Kidney (tissue), 14 donors: ENCODE measurements around the gene DPM2. TPM values are rescaled to one million over a fixed set of nuclear protein-coding genes. Genes with fewer than 3 reads are reported as not detected.

Experiments used
- DNase-seq, 5 donors: peaks; one replicate each; pipeline ENCODE4 v3.0.0-alpha.2; 2013 to 2020
- FAIRE-seq: peaks from 2 replicates; lab custom pipeline; 2012; peaks lifted over from hg19 to GRCh38; lab: Jason Lieb, UNC
- H3K27ac ChIP-seq, 2 donors: one replicate each; pipeline ENCODE4 v1.7.0; 2013; ENCODE audit warnings: low read depth in 2 of 2, low read length in 2 of 2, inconsistent platforms in 1 of 2
- H3K27me3 ChIP-seq: one replicate; pipeline ENCODE4 v1.7.1; 2013; ENCODE audit warnings: low read length, inconsistent platforms; ENCODE audit not compliant: control insufficient read depth, insufficient read depth
- H3K36me3 ChIP-seq, 3 donors: one replicate each; pipeline versions ENCODE4 v1.7.0 to v1.7.1; 2013; ENCODE audit warnings: low read length in 3 of 3, control low read depth in 1 of 3, inconsistent platforms in 1 of 3; ENCODE audit not compliant: insufficient read depth in 3 of 3, control insufficient read depth in 2 of 3
- H3K4me1 ChIP-seq, 3 donors: one replicate each; pipeline versions ENCODE4 v1.7.0 to v1.7.1; 2013; ENCODE audit warnings: low read length in 3 of 3, inconsistent platforms in 1 of 3, low read depth in 1 of 3; ENCODE audit not compliant: control insufficient read depth in 2 of 3, insufficient read depth in 2 of 3
- H3K4me3 ChIP-seq, 3 donors: one replicate each; pipeline versions ENCODE4 v1.7.0 to v1.8.1; 2013; ENCODE audit warnings: low read length in 3 of 3, control low read depth in 1 of 3, inconsistent platforms in 1 of 3
- H3K9ac ChIP-seq, 3 donors: one replicate each; pipeline versions ENCODE4 v1.7.0 to v1.7.1; 2013; ENCODE audit warnings: low read length in 3 of 3, control low read depth in 1 of 3, inconsistent platforms in 1 of 3
- H3K9me3 ChIP-seq, 3 donors: one replicate each; pipeline versions ENCODE4 v1.7.0 to v1.7.1; 2013; ENCODE audit warnings: low read length in 3 of 3, control low read depth in 1 of 3, inconsistent platforms in 1 of 3; ENCODE audit not compliant: control insufficient read depth in 2 of 3, insufficient read depth in 1 of 3
- intact Hi-C: fragments of 100-400 bp; cut with DNase I; formaldehyde crosslinking; loops from one replicate; pipeline ENCODE4 v1.11.1; 2022
- polyA plus RNA-seq: library from polyadenylated mRNA; stranded (reverse); fragments of 350-450 nt; fragmentation: Illumina TruSeq; extraction: RNeasy Lipid Tissue Mini Kit (QIAGEN cat#74804); gene quantifications from one replicate; pipeline ENCODE4 v1.2.3, GENCODE V29; 2014; ENCODE audit warnings: low read depth, low replicate concordance; ENCODE audit not compliant: insufficient read depth
- total RNA-seq: library from RNA; stranded (reverse); fragmentation: NEBNext Ultra II Directional; extraction: Animal tissue kit (Norgen Biotek cat#: 25700); gene quantifications from one replicate; pipeline ENCODE4 v1.2.1, GENCODE V29; 2021
- TF ChIP-seq, protein P1 (sequence below): IDR thresholded peaks from 3 replicates; pipeline ENCODE4 v1.5.1; 2012; ENCODE audit warnings: mild to moderate bottlenecking, moderate library complexity, borderline replicate concordance; ENCODE audit not compliant: insufficient read depth; ENCODE audit errors: extremely low read depth
- donor health status: control.
- donor health status: control.
- donor health status: control.
- donor health status: control.
- donor health status: control.
- donor health status: DM: yes; HTN: yes; CAD: no.
- donor health status: Normal renal cell carcinoma (clear cell type).

Gene DPM2
- total and polyA plus RNA-seq, 2 donors from 2014 or later, result 42.8 to 70.0 TPM

DNA sequence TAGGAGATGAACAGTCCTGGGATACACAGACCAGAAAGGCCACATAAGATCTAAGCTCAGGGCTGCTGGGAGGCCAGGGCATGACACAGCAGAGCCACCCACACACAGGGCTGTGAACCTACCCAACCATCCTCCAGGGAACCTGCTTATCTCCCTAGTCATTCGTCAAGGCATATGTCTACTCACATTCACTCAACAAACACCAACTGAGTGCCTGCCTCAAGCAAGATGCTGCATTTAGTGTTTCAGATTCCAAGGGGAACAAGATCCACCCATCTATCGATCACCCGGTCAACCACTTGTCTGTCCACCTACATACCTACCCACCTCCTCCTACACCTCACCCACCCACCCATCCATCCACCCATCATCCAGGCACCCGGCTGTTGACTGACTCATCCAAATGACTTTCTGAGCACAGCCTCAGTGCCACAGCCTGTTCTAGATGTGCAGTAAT is 1.9 kb downstream of the DPM2 start:
- Histone ChIP-seq H3K9me3 (no peaks in the 10 kb centered on the region), H3K9ac (no peak overlapping the region), H3K4me1 (peaks cover 0 to 33% (median 13%) of the 10 kb centered on the region in 3 donors), H3K4me3 (no peak overlapping the region), H3K27me3 (no peaks in the 10 kb centered on the region), H3K36me3 (no peaks in the 10 kb centered on the region), H3K27ac (no peak overlapping the region)
- FAIRE-seq (no peak), DNase-seq (no peak)
- intact Hi-C loops, result no loop called here
- TF ChIP-seq, protein P1, sequence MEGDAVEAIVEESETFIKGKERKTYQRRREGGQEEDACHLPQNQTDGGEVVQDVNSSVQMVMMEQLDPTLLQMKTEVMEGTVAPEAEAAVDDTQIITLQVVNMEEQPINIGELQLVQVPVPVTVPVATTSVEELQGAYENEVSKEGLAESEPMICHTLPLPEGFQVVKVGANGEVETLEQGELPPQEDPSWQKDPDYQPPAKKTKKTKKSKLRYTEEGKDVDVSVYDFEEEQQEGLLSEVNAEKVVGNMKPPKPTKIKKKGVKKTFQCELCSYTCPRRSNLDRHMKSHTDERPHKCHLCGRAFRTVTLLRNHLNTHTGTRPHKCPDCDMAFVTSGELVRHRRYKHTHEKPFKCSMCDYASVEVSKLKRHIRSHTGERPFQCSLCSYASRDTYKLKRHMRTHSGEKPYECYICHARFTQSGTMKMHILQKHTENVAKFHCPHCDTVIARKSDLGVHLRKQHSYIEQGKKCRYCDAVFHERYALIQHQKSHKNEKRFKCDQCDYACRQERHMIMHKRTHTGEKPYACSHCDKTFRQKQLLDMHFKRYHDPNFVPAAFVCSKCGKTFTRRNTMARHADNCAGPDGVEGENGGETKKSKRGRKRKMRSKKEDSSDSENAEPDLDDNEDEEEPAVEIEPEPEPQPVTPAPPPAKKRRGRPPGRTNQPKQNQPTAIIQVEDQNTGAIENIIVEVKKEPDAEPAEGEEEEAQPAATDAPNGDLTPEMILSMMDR, result no peak

DNA sequence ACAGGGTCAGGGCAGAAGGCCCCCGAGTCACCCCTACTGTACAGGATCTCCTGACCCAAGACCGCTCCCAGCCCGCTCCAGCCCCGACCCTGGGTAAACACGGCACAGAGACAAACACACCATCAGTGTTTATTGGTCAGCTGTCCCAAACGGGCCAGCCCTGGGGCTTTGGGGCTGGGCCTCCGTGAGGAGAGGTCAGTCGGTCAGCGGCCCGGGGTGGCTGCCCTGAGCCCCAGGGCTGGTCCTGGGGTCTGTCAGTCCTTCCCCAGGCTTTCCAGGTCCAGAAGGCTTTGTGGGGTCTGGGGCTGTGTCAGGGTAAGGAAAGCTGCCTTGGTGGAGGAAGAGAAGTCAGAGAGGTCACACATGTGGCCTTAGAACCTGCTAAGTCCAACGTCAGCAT is 2.7 kb downstream of the DPM2 start:
- Histone ChIP-seq H3K36me3 (no peaks in the 10 kb centered on the region), H3K27ac (no peak overlapping the region), H3K27me3 (peaks cover under 1% of the 10 kb centered on the region), H3K9ac (no peak overlapping the region), H3K9me3 (no peaks in the 10 kb centered on the region), H3K4me1 (peaks cover 0 to 37% (median 13%) of the 10 kb centered on the region in 3 donors), H3K4me3 (no peak overlapping the region)
- no peak for DNase-seq
- TF ChIP-seq, protein P1, result no peak
- no peak for FAIRE-seq
- intact Hi-C loops, result no loop called here

DNA sequence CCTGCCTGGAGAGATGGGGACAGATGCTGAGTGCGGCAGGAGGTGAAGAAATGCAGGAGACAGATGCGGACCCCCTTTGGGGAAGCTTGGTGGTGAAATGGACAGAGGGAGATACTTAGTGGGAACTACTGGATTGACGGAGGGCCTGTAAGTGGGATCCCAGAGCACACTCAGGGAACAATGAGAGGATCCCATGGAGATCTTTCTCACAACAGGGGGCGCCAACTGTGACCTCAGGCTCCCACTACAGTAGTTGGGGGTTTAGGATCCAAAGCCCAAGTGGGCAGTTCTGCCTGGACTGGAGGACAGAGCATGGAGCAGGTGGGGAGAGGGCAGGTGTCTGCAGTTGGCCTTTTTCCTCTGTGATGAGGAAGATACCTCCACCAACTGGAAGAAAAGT is 3.4 kb downstream of the DPM2 start:
- DNase-seq, result peak in 1 of 5 donors; percentile 31
- H3K9me3 ChIP-seq, result no peaks in the 10 kb centered on the region
- no peak overlapping the region for H3K9ac ChIP-seq
- H3K36me3 ChIP-seq, result no peaks in the 10 kb centered on the region
- no peak overlapping the region for H3K27ac ChIP-seq
- H3K27me3 ChIP-seq, result peaks cover 2% of the 10 kb centered on the region
- FAIRE-seq, result no peak
- TF ChIP-seq, protein P1, result no peak
- no peak overlapping the region for H3K4me3 ChIP-seq
- peaks cover 0 to 37% (median 13%) of the 10 kb centered on the region in 3 donors for H3K4me1 ChIP-seq
- intact Hi-C loops, result no loop called here
